Measurements from ENCODE around the gene INPP5D.

DNA sequence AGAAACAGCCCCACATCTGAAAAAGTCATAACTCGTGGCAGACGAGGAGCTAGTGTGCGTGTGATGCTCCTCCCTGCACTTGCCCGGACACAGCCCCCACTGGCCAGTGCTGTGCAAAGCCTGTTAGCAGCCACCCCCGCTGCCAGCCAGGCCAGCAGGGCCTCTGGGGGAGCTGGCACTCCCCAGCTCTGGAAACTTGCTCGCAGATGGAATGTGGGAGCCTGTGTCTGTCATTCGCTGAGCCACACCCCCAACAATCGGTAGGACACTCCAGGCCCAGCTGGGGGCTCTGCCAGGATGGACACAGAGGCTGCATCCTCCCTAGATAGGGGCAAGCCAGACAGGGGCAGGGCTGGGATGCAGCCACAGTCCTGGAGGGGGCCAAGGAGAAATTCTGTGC lies 128.9 kb downstream of the INPP5D start:
- TF ChIP-seq, protein P1, sequence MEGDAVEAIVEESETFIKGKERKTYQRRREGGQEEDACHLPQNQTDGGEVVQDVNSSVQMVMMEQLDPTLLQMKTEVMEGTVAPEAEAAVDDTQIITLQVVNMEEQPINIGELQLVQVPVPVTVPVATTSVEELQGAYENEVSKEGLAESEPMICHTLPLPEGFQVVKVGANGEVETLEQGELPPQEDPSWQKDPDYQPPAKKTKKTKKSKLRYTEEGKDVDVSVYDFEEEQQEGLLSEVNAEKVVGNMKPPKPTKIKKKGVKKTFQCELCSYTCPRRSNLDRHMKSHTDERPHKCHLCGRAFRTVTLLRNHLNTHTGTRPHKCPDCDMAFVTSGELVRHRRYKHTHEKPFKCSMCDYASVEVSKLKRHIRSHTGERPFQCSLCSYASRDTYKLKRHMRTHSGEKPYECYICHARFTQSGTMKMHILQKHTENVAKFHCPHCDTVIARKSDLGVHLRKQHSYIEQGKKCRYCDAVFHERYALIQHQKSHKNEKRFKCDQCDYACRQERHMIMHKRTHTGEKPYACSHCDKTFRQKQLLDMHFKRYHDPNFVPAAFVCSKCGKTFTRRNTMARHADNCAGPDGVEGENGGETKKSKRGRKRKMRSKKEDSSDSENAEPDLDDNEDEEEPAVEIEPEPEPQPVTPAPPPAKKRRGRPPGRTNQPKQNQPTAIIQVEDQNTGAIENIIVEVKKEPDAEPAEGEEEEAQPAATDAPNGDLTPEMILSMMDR (IDR thresholded peaks at IDR 0.05) = no peak
- no peak for TF ChIP-seq POLR2A (IDR thresholded peaks at IDR 0.05)
